ENCODE results near the gene TMEM151A.
"Not testable (repeated sequence)": the region's sequence is repeated elsewhere in the genome, so short reads cannot be mapped to it uniquely, and the experiment has no call there.

The TMEM151A gene

GRCh38 chr11:66267379-66268243 is 24.1 kb upstream of the TMEM151A start:
- DNase-seq = peak; percentile 51 to 57

- peak; percentile 97 to 99 for DNase-seq
Measured at GRCh38 chr11:66268244-66268951, 23.3 kb upstream of the TMEM151A start, which contains the start of gene RAB1B. TSS of gene RAB1B (plus strand) at chr11:66268639. CDS start at chr11:66268680, 41 bp downstream.

GRCh38 chr11:66268952-66269905 is 22.5 kb upstream of the TMEM151A start:
- DNase-seq = peak; percentile 50 to 51

- DNase-seq = no peak
Measured at GRCh38 chr11:66271816-66272215, 19.9 kb upstream of the TMEM151A start.

GRCh38 chr11:66272596-66272995 is 19.1 kb upstream of the TMEM151A start:
- no peak for DNase-seq

GRCh38 chr11:66274219-66274618 is 17.5 kb upstream of the TMEM151A start:
- no peak for DNase-seq

- no peak for DNase-seq
Measured at GRCh38 chr11:66275396-66275795, 16.3 kb upstream of the TMEM151A start.

- no peak for DNase-seq
Measured at GRCh38 chr11:66275984-66276612, 15.6 kb upstream of the TMEM151A start.

- DNase-seq = not testable (repeated sequence)
Measured at GRCh38 chr11:66276619-66277018, 15.1 kb upstream of the TMEM151A start.

GRCh38 chr11:66277064-66277463 is 14.6 kb upstream of the TMEM151A start:
- not testable (repeated sequence) for DNase-seq

- DNase-seq = no peak
Measured at GRCh38 chr11:66277471-66278362, 14.0 kb upstream of the TMEM151A start, which contains the start of gene CNIH2. TSS of gene CNIH2 (plus strand) at chr11:66278175. CDS start at chr11:66278457, 282 bp downstream.

GRCh38 chr11:66278363-66279091 is 13.2 kb upstream of the TMEM151A start:
- DNase-seq = no peak

- no peak for DNase-seq
Measured at GRCh38 chr11:66279092-66279734, 12.5 kb upstream of the TMEM151A start.

GRCh38 chr11:66280428-66280827 is 11.3 kb upstream of the TMEM151A start:
- DNase-seq = no peak

- no peak for DNase-seq
Measured at GRCh38 chr11:66281001-66281400, 10.7 kb upstream of the TMEM151A start.

GRCh38 chr11:66281776-66282467 is 9.8 kb upstream of the TMEM151A start:
- DNase-seq = no peak

- peak; percentile 91 to 92 for DNase-seq
Measured at GRCh38 chr11:66282468-66283455, 8.9 kb upstream of the TMEM151A start.

All from AML-193 (cell line).